Kidney (tissue), 14 donors: ENCODE data around the gene CATSPERE. TPM values are rescaled to one million over a fixed set of nuclear protein-coding genes. Genes with fewer than 3 reads are reported as not detected.

Experiments used
- DNase-seq, 5 donors: peaks; one replicate each; pipeline ENCODE4 v3.0.0-alpha.2; 2013 to 2020
- FAIRE-seq: peaks from 2 replicates; lab custom pipeline; 2012; peaks lifted over from hg19 to GRCh38; lab: Jason Lieb, UNC
- H3K27ac ChIP-seq, 2 donors: one replicate each; pipeline ENCODE4 v1.7.0; 2013; ENCODE audit warnings: low read depth in 2 of 2, low read length in 2 of 2, inconsistent platforms in 1 of 2
- H3K27me3 ChIP-seq: one replicate; pipeline ENCODE4 v1.7.1; 2013; ENCODE audit warnings: low read length, inconsistent platforms; ENCODE audit not compliant: control insufficient read depth, insufficient read depth
- H3K36me3 ChIP-seq, 3 donors: one replicate each; pipeline versions ENCODE4 v1.7.0 to v1.7.1; 2013; ENCODE audit warnings: low read length in 3 of 3, control low read depth in 1 of 3, inconsistent platforms in 1 of 3; ENCODE audit not compliant: insufficient read depth in 3 of 3, control insufficient read depth in 2 of 3
- H3K4me1 ChIP-seq, 3 donors: one replicate each; pipeline versions ENCODE4 v1.7.0 to v1.7.1; 2013; ENCODE audit warnings: low read length in 3 of 3, inconsistent platforms in 1 of 3, low read depth in 1 of 3; ENCODE audit not compliant: control insufficient read depth in 2 of 3, insufficient read depth in 2 of 3
- H3K4me3 ChIP-seq, 3 donors: one replicate each; pipeline versions ENCODE4 v1.7.0 to v1.8.1; 2013; ENCODE audit warnings: low read length in 3 of 3, control low read depth in 1 of 3, inconsistent platforms in 1 of 3
- H3K9ac ChIP-seq, 3 donors: one replicate each; pipeline versions ENCODE4 v1.7.0 to v1.7.1; 2013; ENCODE audit warnings: low read length in 3 of 3, control low read depth in 1 of 3, inconsistent platforms in 1 of 3
- H3K9me3 ChIP-seq, 3 donors: one replicate each; pipeline versions ENCODE4 v1.7.0 to v1.7.1; 2013; ENCODE audit warnings: low read length in 3 of 3, control low read depth in 1 of 3, inconsistent platforms in 1 of 3; ENCODE audit not compliant: control insufficient read depth in 2 of 3, insufficient read depth in 1 of 3
- intact Hi-C: fragments of 100-400 bp; cut with DNase I; formaldehyde crosslinking; loops from one replicate; pipeline ENCODE4 v1.11.1; 2022
- polyA plus RNA-seq: library from polyadenylated mRNA; stranded (reverse); fragments of 350-450 nt; fragmentation: Illumina TruSeq; extraction: RNeasy Lipid Tissue Mini Kit (QIAGEN cat#74804); gene quantifications from one replicate; pipeline ENCODE4 v1.2.3, GENCODE V29; 2014; ENCODE audit warnings: low read depth, low replicate concordance; ENCODE audit not compliant: insufficient read depth
- total RNA-seq: library from RNA; stranded (reverse); fragmentation: NEBNext Ultra II Directional; extraction: Animal tissue kit (Norgen Biotek cat#: 25700); gene quantifications from one replicate; pipeline ENCODE4 v1.2.1, GENCODE V29; 2021
- TF ChIP-seq, protein P1 (sequence below): IDR thresholded peaks from 3 replicates; pipeline ENCODE4 v1.5.1; 2012; ENCODE audit warnings: mild to moderate bottlenecking, moderate library complexity, borderline replicate concordance; ENCODE audit not compliant: insufficient read depth; ENCODE audit errors: extremely low read depth
- donor health status: control.
- donor health status: control.
- donor health status: control.
- donor health status: control.
- donor health status: control.
- donor health status: DM: yes; HTN: yes; CAD: no.
- donor health status: Normal renal cell carcinoma (clear cell type).

CATSPERE gene
- total and polyA plus RNA-seq, 2 donors from 2014 or later = 0.73 to 2.5 TPM

- H3K9ac ChIP-seq = no peak overlapping the region
- intact Hi-C loops = no loop called here
- H3K36me3 ChIP-seq = no peaks in the 10 kb centered on the region
- H3K9me3 ChIP-seq = no peaks in the 10 kb centered on the region
- DNase-seq (peak in 1 of 5 donors; percentile 62), FAIRE-seq (no peak)
- no peaks in the 10 kb centered on the region for H3K27me3 ChIP-seq
- TF ChIP-seq, protein P1, sequence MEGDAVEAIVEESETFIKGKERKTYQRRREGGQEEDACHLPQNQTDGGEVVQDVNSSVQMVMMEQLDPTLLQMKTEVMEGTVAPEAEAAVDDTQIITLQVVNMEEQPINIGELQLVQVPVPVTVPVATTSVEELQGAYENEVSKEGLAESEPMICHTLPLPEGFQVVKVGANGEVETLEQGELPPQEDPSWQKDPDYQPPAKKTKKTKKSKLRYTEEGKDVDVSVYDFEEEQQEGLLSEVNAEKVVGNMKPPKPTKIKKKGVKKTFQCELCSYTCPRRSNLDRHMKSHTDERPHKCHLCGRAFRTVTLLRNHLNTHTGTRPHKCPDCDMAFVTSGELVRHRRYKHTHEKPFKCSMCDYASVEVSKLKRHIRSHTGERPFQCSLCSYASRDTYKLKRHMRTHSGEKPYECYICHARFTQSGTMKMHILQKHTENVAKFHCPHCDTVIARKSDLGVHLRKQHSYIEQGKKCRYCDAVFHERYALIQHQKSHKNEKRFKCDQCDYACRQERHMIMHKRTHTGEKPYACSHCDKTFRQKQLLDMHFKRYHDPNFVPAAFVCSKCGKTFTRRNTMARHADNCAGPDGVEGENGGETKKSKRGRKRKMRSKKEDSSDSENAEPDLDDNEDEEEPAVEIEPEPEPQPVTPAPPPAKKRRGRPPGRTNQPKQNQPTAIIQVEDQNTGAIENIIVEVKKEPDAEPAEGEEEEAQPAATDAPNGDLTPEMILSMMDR = no peak
- H3K4me3 ChIP-seq = no peak overlapping the region
- H3K27ac ChIP-seq = no peak overlapping the region
- H3K4me1 ChIP-seq = no peaks in the 10 kb centered on the region
These were observed 181.5 kb downstream of the CATSPERE start for GRCh38 chr1:244642526-244642925.

DNA sequence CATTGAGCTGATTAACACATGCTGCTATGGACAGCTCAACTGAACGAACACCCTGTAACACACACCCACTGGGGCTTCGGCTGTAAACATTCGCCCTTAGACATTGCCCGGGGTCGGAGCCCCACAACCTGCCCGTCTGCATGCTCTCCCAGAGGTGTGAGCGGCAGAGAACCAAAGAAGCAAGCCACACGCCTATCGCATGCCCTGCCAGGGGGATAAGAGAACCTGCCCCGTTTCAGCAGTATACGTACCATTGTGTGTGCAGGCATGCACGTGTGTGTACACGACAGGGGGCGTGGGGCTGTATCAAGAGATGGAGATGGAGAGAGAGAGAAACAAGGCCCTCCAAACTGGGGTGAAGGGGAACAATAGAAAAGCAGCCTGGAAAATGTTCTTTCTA, 181.9 kb downstream of the CATSPERE start:
- Histone ChIP-seq H3K4me3 (no peak overlapping the region), H3K4me1 (no peaks in the 10 kb centered on the region), H3K27me3 (no peaks in the 10 kb centered on the region), H3K27ac (no peak overlapping the region), H3K9ac (no peak overlapping the region), H3K9me3 (no peaks in the 10 kb centered on the region), H3K36me3 (no peaks in the 10 kb centered on the region)
- intact Hi-C loops = no loop called here
- FAIRE-seq (no peak), DNase-seq (peak in 1 of 5 donors; percentile 64)
- TF ChIP-seq, protein P1 = no peak

GRCh38 chr1:244645414-244645813, 184.3 kb downstream of the CATSPERE start:
- TF ChIP-seq, protein P1 = no peak
- Histone ChIP-seq H3K27me3 (no peaks in the 10 kb centered on the region), H3K27ac (no peak overlapping the region), H3K4me3 (no peak overlapping the region), H3K9ac (no peak overlapping the region), H3K4me1 (no peaks in the 10 kb centered on the region), H3K36me3 (no peaks in the 10 kb centered on the region), H3K9me3 (no peaks in the 10 kb centered on the region)
- intact Hi-C loops = no loop called here
- FAIRE-seq (no peak), DNase-seq (no peak)

GRCh38 chr1:244645890-244646289, 184.8 kb downstream of the CATSPERE start:
- TF ChIP-seq, protein P1 = no peak
- H3K9ac ChIP-seq = no peak overlapping the region
- H3K4me3 ChIP-seq = no peak overlapping the region
- H3K27ac ChIP-seq = no peak overlapping the region
- no peaks in the 10 kb centered on the region for H3K4me1 ChIP-seq
- H3K27me3 ChIP-seq = no peaks in the 10 kb centered on the region
- FAIRE-seq (no peak), DNase-seq (no peak)
- no peaks in the 10 kb centered on the region for H3K9me3 ChIP-seq
- intact Hi-C loops = no loop called here
- H3K36me3 ChIP-seq = no peaks in the 10 kb centered on the region
